LHCN-M2 (cell line): ENCODE data around the gene GNAZ. TPM values are rescaled to one million over a fixed set of nuclear protein-coding genes. Genes with fewer than 3 reads are reported as not detected.

Experiments used
- DNase-seq: peaks from one replicate; pipeline ENCODE4 v3.0.0-alpha.2; 2012; ENCODE audit warnings: low read depth
- total RNA-seq: library from RNA; depleted of rRNA; stranded (reverse); fragments of >200 nt; gene quantifications from 2 replicates; pipeline ENCODE4 v1.2.3, GENCODE V29; 2014

Gene GNAZ
- total RNA-seq, 1 experiment from 2014 or later, result 9.6 TPM

- DNase-seq, result peak; percentile 27
Observed at GRCh38 chr22:23075525-23076216, 5.4 kb downstream of the GNAZ start.

GRCh38 chr22:23076896-23077572, 6.7 kb downstream of the GNAZ start:
- no peak for DNase-seq

GRCh38 chr22:23077627-23078461, 7.5 kb downstream of the GNAZ start:
- DNase-seq, result no peak

- DNase-seq, result no peak
Observed at GRCh38 chr22:23078462-23078787, 8.1 kb downstream of the GNAZ start.

GRCh38 chr22:23079240-23079768, 9.0 kb downstream of the GNAZ start:
- DNase-seq, result no peak

- no peak for DNase-seq
Observed at GRCh38 chr22:23079814-23080521, 9.6 kb downstream of the GNAZ start.

- no peak for DNase-seq
Observed at GRCh38 chr22:23080613-23081290, 10.4 kb downstream of the GNAZ start.

- DNase-seq, result no peak
Observed at GRCh38 chr22:23082534-23083314, 12.4 kb downstream of the GNAZ start.

- no peak for DNase-seq
Observed at GRCh38 chr22:23083315-23084021, 13.1 kb downstream of the GNAZ start.

- DNase-seq, result no peak
Observed at GRCh38 chr22:23084453-23085350, 14.4 kb downstream of the GNAZ start.

- no peak for DNase-seq
Observed at GRCh38 chr22:23085351-23085671, 15.0 kb downstream of the GNAZ start.

GRCh38 chr22:23085785-23086184, 15.5 kb downstream of the GNAZ start:
- no peak for DNase-seq

GRCh38 chr22:23086263-23086662, 15.9 kb downstream of the GNAZ start:
- no peak for DNase-seq

GRCh38 chr22:23086787-23087186, 16.5 kb downstream of the GNAZ start:
- DNase-seq, result no peak

GRCh38 chr22:23088199-23088604, 17.9 kb downstream of the GNAZ start:
- no peak for DNase-seq

GRCh38 chr22:23089010-23089409, 18.7 kb downstream of the GNAZ start:
- DNase-seq, result no peak

GRCh38 chr22:23089633-23090456, 19.5 kb downstream of the GNAZ start:
- no peak for DNase-seq

GRCh38 chr22:23090457-23090835, 20.1 kb downstream of the GNAZ start:
- DNase-seq, result no peak
